GM18861 (cell line): ENCODE data around the gene LSMEM2.
"Not testable (repeated sequence)": the region's sequence is repeated elsewhere in the genome, so short reads cannot be mapped to it uniquely, and the experiment has no call there.

Experiments
- ATAC-seq: cut with Tn5 transposase; IDR thresholded peaks from one replicate; pipeline ENCODE4 v1.9.1; 2021; ENCODE audit not compliant: unreplicated experiment

Gene LSMEM2

DNA sequence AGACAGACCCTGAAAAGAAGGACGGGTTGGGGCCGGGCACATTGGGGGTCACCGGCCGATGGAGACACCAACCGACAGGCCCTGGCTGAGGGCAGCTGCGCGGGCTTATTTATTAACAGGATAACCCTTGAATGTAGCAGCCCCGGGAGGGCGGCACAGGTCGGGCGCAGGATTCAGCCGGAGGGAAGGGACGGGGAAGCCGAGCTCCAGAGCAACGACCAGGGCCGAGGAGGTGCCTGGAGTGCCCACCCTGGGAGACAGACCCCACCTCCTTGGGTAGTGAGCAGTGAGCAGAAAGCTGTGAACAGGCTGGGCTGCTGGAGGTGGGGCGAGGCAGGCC lies 2.2 kb upstream of the LSMEM2 start:
- ATAC-seq = no peak

DNA sequence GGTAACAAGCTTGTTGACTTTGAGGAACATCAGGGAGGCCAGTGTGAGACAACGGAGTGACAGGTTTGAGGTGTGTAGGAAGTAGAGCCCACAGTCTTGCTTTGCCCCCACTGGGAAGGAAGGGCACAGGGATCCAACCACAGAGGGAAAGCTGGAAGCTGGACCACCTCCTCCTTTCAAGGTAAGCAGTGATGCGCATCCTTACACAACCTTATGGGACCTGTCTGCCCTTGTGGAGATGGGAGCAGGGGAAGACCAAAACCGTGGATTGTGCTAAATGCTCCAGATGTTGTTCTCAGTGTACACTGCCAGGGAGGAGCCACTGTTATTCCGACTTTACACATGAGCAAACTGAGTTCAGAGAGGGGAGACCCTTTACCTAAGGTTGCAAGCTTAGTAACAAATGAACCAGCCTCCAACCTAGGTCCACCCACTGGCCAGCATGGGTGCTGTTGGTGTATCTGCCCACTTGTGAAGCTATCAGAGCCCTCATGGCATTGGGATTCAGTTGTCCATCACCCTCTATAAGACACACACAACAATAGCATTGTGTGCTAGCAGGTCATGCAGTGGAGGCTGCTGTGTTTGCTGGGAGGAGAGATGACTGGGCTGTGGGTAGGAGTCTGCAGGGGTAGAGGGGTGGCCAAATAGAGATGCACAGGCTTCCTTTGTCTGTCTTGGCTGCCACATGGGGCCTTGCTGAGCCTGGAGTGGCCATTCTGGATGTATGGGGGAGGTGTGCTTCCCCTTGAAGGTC lies 586 bp upstream of the LSMEM2 start:
- no peak for ATAC-seq

DNA sequence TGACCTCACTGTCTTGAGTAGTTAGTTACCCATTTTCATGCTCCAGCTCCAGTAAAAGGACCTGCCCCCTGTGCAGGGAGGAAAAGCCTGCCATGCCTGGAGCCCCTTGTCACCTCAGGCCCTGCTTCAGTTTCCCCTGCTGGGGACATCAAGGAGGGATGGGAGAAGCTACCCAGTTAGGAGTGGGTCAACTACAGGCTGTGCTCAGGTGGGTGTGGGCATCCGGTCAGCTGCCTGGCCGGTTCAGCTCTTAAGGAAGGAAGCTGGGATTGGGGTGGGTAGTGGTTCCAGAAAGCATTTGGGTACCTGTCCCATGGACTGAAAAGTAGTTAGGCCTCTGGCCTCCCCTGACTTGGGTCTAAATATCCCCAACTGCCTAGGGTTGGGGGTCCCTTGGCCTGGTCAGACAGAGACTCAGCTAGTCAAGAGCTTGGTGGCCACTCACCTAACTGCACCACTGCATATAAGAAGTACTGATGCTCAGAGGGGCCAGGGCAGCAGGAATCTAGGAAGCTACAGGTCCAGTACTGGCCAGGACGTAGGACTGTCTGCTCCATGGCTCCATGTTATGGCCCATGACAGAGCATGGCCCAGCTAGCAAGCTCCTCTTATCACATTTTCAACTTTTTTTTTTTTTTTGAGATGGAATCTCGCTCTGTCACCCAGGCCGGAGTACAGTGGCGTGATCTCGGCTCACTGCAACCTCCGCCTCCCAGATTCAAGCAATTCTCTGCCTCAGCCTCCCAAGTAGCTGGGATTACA lies 549 bp downstream of the LSMEM2 start:
- no peak for ATAC-seq

DNA sequence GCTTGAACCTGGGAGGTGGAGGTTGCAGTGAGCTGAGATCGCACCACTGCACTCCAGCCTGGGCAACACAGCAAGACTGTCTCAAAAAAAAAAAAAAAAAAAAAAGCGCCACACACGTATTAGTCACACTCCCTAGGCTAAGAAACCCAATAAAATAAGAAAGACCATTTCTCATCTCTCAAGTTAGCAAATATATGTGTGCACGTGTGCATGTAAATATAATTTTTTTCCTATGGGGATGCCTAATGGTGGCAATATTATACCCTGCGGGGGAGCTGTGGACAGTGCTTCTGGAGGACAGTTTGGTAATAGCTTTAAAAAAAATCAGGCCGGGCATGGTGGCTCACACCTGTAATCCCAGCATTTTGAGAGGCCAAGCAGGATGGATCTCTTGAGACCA lies 5.2 kb downstream of the LSMEM2 start:
- ATAC-seq = not testable (repeated sequence)

DNA sequence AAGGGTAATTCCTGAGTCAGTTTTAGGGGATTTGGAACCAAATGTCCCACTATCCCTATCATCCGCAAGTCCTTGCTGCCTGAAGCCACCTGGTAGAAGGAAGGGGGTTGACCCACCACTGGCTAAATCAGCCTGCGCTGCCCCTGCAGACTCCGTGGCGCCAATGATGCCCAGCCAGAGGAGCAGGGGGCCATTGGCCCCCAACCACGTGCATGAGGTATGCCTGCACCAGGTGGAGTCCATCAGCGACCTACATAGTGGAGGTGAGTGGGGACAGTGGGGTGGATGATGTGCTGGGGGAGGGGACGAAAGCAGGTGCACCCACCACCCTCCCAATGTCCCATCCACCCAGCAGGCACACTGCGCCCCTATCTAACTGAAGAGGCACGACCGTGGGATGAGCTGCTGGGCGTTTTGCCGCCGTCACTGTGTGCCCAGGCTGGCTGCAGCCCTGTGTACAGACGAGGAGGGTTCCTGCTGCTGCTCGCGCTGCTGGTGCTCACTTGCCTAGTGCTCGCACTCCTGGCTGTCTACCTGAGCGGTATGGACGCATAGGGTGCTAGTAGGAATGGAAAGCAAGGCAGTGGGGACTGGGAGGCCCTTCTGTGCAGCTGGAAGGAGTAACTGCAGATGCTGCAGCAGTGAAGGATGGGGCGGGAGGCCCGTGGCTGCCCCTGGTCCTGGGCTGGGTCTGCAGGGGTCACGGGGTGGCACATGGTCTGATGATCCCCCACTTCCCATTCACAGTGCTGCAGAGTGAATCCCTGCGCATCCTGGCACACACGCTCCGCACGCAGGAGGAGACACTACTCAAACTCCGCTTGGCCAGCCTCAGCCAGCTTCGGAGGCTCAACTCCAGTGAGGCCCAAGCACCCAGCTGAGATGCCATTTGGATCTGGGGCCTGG lies 7.7 kb downstream of the LSMEM2 start:
- no peak for ATAC-seq

DNA sequence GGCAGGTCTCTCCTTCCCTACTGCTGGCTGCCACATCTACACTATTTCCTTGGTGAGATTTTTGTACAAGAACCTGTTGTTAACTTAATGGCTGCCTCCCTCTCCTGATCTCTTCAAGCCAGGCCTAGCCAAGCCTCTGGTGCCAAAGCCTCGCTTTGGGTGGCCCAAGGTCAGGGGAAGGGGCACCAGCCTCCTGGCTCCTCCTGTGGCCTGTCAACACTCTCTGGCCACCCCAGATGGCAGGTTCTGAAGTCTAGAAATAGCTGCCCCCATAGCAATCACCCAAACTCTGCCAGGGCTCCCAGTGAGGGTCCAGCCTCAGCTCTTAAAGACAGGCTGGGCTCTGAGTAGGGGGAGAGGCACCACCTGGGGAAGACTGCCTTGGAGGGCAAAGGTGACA lies 8.4 kb downstream of the LSMEM2 start:
- no peak for ATAC-seq

DNA sequence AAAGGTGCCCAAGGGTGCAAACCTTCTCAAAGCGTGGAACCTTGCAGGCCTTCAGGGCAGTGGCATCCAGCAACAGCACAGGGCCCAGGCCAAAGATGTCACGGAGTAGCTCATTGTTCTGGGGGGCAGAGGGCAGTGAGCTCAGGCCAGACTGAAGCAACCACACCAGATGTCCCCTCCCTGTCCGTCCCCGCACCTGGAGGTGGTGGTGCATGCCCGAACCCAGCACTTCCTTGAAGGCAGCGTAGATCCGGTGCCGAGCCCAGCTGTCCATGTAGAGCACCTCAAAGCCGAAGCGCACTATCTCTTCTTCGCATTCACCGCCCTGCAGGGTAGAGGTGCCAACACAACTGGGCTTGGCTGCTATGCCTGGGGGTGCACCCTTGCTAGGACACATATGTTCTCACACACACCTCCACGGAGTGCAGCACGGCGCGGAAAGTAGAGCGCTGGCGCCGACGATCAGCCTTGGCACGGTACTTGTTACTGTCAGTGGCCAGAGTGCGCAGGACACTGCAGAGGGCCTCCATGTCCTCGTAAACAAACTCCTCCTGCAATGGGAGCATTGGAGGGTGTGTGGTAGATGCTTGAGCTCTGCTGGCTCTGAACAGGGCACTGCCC lies 9.6 kb downstream of the LSMEM2 start:
- ATAC-seq = no peak

DNA sequence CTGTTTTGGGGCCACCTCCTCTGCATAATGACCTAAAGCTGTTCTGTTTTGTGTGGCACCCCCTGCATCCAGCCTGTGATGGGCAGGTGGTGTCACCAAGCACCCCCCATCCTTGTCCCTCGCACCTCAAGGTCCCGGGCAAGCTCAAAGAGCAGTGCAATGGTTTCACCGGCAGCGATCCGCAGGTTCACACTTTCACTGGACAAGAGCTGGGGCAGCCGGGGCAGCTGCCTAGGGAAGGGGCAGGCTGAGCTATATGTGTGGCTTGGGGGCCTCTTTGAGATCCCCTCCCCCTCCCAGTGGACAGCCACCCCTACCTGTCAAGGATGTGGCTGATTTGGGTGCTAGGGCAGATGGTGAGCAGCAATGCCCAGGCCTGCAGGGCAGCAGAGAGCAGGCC lies 10.2 kb downstream of the LSMEM2 start:
- ATAC-seq = no peak

DNA sequence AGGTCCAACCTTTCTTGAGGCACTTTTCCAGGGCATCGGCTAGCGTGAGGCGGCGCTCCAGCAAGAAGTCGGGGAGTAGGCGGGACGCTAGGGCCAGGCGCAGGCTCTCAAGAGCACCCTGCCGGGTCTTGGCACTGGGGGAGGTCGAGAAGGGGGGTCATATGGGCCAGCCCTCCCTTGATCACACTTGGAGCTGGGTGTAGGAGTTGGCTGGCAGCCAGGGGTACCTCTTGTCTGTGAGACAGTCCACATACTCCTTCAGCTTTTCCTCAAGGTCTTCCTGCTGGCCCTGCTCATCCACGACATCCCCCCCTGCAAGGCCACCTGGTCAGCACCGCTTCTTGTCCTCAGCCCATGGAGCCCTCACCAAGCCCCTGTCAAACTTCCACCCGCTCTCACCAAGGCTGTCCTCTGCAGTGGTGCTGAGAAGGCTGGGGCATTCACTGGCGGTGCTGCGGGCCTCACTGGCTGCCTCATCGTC lies 11.3 kb downstream of the LSMEM2 start:
- ATAC-seq = no peak

DNA sequence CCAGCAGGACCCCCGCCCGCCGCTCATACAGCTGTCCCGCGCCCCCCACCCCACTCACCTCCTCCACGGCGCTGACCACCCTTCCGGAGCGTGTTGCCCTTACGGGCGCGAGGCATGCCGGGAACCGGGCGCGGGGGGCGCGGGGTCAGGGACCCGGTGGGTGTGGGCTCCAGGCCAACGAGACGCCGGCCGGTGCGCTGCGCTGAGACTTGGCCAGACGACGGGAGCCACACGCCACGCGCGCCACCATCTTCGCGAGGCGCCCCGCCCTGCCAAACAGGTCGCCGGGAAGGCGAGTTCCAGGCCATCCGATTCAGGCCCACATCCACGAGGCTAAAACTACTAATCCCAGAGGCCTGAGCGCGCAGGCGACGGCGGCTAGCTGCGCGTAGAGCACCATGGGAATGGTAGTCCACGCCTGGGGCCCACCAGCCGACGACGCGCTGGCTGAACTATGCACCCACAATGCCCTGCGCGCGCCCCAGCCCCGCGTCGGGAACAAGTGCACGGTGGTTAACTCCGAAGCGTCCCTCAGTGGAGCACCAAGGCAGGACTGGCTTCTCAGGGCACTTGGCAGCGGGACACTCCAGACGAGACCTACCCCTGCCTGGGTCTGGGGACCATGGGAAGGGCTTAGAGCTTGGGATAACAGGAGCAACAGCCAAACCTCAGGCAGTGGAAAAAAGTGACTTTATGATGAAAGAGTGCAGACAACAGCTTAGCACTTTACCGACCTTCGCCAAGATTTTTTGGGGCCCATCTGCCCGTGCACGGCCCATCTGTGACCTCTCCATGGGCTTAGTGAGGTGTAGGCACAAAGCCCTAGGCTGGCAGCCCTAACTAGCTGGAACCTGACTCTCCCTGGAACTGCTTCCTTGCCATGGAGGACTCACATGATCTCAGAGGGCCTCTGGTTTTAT lies 13.5 kb downstream of the LSMEM2 start, which contains the start of gene IFRD2:
Gene IFRD2, minus strand, starts transcription at position 271 of the 920 bp plus-strand sequence. Its CDS starts 155 bp downstream, at position 116.
- peak; percentile 93 for ATAC-seq

DNA sequence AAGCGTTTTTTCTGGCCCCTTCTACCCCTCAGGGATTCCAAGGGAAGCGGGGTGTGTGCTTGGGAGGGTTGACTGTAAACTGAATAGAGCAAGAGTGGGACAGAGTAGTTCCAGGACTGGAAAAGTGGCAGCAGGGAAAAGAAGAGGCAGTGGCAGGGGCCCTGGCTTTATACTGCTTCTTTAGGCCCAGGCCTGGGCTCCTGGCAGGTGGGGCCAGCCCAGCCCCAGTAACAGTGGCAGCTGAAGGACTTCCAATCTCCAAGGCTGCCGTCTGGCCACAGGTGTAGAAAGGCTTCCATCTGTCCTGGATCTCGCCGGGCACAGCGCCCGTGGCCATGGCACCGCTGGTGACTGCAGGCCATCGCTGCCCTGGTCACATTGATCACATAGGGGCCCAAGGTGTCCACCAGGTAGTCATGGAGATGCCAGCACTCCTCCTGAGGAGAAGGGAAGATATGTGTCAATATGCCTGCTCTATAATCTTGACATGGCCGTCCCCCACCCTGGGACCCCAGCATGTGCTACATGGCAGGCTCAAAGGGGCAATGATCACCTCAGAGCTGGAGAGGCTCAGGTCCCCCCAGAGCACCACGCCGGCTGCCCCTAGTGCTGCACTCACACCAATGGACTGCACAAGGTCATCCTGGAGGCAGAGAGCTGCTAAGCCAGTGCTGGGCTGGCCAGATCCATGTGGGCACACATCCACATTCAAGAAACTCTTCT lies 14.4 kb downstream of the LSMEM2 start:
- ATAC-seq = no peak

DNA sequence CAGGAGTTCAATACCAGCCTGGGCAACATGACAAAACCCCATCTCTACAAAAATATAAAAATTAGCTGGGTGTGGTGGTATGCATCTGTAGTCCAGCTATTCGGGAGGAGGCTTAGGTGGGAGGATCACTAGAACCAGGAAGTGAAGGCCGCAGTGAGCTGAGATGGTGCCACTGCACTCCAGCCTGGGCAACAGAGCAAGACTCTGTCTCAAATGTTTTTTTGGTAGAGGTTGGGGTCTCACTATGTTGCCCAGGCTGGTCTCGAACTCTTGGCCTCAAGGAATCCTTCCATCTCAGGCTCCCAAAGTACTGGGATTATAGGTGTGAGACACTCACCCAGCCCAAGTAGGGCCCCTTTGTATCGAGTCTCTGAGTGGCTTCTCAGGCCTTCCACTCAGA lies 15.2 kb downstream of the LSMEM2 start:
- ATAC-seq = no peak

DNA sequence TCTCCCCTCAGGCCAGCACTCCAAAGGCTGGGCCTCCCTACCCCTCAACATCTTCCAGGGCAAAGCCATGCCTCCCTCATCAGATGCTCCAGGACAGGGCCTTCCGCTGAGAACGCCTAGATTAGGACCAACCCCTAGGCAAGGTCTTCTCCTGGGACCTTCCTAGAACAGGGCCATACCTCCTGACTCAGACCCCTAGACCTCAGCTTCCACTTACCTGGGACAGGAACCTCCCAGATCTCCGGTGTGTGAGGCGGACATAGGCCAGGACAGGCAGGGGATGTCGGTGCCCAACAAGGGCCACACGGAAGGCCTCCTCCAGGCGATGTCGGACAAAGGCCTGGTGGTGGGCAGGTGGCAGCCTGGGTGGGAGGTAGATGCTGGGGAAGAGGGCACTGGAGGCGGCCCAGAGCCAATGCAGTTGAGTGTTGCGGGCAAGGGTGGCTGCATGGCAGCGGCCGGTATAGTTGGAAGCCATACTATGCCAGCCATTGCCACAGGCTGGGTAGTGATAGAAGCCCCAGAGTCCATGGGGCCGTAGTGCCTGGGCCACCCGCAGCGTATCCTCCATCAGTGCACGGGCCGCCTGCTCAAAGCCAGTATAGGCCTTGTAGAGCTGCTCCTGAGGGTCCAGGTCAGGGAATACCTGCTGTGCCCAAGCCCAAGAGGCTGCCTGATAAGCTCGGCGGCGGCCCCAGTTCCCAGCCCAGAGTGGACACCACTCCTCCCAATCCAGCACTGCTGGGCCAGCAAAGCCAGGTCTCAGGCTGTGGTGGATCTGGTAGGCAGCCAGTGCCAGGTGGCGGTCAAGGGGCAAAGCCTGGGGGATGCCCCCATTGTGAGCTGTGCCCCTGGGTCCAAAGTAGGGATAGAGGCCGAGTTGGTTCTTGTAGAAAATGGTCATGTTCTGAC lies 15.9 kb downstream of the LSMEM2 start:
- no peak for ATAC-seq

DNA sequence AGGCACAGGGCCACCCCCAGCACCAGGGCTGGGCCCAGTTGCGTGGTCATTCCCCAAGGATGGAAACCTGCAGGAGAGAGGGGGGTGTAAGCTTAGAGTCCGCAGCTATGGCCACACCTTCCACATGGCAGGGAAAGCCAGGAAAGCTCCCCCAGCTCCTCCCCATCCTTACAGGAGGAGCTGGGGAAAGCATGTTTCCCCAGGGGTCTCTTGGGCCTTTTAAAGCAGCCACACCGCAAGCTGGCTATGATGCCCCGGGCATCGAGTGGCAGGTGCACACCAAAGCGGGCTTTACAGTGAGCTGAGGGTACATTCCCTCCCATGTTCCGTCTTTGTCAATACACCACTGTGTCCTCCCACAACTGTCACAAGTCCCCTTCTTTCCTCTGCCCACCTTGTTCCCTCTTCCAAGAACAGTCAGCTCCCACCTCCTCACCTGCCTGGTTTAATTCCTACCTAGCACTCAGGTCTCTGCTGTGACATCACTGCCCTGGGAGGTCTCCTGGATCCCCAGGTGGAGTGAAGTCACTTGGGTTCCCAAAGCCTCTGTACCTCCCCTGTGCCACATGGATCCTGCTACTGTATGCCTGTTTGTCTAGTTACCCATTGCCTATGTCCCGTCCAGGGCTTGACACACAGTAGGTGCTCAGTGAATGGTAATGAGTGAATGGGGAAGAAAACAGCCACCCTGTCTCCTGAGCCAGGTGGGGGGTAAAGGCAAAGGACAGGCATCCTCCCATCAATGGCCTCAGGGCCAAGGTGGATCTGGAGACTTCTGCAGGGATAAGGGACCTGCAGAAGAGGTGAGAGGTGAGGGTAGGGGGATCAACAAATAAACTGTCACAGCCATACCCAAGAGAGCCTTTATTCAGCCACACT lies 16.9 kb downstream of the LSMEM2 start:
- no peak for ATAC-seq

DNA sequence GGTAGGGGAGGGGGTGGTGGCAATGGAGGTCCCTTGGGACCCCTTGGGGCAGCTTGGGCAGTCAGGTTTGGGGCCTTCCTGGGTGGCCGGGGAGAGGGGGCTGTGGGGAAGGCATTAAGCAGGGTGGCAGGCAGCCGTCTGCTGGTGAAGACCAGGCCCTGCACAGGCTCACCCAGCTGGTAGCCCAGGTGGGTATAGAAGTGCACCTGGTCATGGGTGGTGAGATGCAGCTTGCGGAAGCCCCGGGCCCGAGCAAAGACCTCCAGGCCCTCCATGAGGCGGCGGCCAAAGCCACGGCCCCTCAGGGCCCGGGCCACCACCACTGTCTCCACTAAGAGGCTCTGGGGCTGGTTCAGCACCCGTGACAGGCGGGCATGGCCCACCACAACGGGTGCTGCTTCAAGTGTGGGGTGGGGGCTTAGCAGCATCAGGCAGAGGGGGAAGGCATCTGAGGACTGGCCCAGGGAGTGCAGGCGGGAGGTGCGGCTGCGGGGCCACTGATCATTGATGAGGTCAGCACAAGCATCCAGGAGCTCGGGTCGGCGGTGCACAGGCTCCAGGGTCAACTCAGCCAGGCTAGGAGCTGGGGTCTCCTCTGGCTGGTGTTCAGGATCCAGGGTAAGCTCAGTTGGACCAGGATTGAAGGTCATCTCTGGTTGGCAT lies 18.0 kb downstream of the LSMEM2 start:
- ATAC-seq = no peak

DNA sequence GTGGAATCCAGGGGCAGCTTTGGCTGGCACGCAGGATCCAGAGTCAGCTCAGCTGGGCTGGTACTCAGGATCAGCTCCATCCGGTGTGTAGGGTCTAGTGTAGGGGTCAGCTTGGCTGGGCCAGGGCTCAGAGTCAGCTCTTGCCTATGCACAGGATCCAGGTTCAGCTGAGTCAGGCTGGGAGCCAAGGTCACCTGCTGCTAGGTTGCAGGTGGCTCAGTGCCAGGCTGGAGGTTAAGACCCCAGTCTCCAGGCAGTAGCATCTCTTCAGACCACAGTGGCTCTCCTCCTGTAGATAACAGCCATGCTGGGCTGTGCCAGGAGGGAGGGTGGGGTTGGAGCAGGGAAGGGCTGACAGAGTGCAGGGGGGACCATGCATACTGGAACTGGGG lies 18.5 kb downstream of the LSMEM2 start:
- no peak for ATAC-seq
